ENCODE results near the gene RPL41. TPM values are rescaled to one million over a fixed set of nuclear protein-coding genes. Genes with fewer than 3 reads are reported as not detected.

RPL41 gene
- total RNA-seq, 2 donors from 2014 or later: 923 to 1,490 TPM

DNA sequence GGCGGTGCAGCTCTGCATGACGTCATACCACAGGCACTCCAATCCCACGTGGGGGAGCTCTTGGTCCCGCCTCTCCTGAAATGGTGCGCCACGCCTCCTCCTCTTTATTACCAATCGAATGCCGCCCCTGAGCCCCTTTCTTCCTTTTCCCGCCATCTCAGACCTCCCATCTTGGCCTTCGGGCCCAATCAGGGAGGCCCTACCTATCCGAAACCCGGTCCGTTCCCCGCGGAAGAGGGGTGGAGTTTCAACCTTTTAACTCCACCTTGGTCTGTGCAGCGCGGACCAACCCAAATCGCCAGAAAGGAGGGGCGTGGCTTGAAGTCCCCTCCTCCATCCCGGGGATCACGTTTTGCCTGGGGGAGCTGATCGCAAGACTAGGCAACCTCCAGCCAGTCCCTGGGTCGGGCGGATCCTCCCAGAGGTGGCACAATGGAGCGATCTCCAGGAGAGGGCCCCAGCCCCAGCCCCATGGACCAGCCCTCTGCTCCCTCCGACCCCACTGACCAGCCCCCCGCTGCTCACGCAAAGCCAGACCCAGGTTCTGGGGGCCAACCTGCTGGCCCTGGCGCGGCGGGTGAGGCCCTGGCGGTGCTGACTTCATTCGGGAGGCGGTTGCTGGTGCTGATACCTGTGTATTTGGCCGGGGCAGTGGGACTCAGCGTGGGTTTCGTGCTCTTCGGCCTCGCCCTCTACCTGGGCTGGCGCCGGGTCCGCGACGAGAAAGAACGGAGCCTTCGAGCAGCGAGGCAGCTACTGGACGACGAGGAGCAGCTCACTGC, 11.6 kb downstream of the RPL41 start, which contains the start of gene ESYT1:
Gene ESYT1, plus strand, starts transcription at position 380 of the 782 bp plus-strand sequence. Its CDS starts 53 bp downstream, at position 433.
- peak within 1 kb of the TSS; percentile 85 to 88 for H3K27ac ChIP-seq
- peak; percentile 97 for ATAC-seq (ENCODE audit: insufficient number of reproducible peaks, low FRiP score, low read depth)
- H3K27me3 ChIP-seq (replicated peaks; ENCODE audit: insufficient read depth): no peaks in the 10 kb centered on the region
- peak; percentile 99 for DNase-seq (ENCODE audit: low spot score)
- TF ChIP-seq, protein P1, sequence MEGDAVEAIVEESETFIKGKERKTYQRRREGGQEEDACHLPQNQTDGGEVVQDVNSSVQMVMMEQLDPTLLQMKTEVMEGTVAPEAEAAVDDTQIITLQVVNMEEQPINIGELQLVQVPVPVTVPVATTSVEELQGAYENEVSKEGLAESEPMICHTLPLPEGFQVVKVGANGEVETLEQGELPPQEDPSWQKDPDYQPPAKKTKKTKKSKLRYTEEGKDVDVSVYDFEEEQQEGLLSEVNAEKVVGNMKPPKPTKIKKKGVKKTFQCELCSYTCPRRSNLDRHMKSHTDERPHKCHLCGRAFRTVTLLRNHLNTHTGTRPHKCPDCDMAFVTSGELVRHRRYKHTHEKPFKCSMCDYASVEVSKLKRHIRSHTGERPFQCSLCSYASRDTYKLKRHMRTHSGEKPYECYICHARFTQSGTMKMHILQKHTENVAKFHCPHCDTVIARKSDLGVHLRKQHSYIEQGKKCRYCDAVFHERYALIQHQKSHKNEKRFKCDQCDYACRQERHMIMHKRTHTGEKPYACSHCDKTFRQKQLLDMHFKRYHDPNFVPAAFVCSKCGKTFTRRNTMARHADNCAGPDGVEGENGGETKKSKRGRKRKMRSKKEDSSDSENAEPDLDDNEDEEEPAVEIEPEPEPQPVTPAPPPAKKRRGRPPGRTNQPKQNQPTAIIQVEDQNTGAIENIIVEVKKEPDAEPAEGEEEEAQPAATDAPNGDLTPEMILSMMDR (IDR thresholded peaks at IDR 0.05): no peak
- no peaks in the 10 kb centered on the region for H3K9me3 ChIP-seq
- peaks cover 21 to 34% of the 10 kb centered on the region in 2 donors for H3K4me1 ChIP-seq (ENCODE audit: control insufficient read depth in 1 of 2, low read depth in 2 of 2)
- H3K36me3 ChIP-seq: peaks cover 18% of the 10 kb centered on the region
- H3K4me3 ChIP-seq: peak within 1 kb of the TSS; percentile 80

DNA sequence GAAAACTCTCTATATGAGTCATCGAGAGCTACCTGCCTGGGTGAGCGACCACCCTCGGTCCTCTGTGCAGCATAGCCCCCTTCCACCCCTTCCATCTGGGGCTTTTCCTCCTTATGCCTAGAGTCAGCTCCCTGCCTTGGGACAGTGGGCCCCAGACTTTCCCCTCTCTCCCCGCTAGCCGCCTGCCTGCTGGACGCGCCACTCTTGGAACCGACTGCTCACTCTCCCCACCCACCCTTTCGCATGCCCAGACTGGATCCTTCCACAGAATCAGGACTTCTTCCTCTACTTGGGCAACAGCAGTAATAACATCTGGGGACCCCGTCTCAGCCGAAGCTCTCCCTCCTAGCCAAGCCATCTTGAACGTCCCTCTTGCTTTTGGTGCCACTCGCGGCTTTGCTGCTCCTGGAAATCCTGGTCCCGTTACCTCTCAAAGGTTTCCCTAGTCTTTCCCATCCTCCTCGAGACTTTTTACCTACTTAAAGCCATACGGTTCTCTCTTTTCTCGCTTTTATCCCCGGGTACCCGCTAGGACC, 12.3 kb downstream of the RPL41 start:
- DNase-seq (ENCODE audit: low spot score) (no peak), ATAC-seq (ENCODE audit: insufficient number of reproducible peaks, low FRiP score, low read depth) (no peak)
- Histone ChIP-seq H3K4me1 (ENCODE audit: control insufficient read depth in 1 of 2, low read depth in 2 of 2) (peaks cover 21 to 34% of the 10 kb centered on the region in 2 donors), H3K27ac (peak overlapping the region; percentile 83), H3K36me3 (peaks cover 25% of the 10 kb centered on the region), H3K27me3 (replicated peaks; ENCODE audit: insufficient read depth) (no peaks in the 10 kb centered on the region), H3K4me3 (peak overlapping the region; percentile 80), H3K9me3 (no peaks in the 10 kb centered on the region)
- TF ChIP-seq, protein P1 (IDR thresholded peaks at IDR 0.05): no peak

- ATAC-seq (ENCODE audit: insufficient number of reproducible peaks, low FRiP score, low read depth) (no peak), DNase-seq (ENCODE audit: low spot score) (no peak)
- H3K36me3 ChIP-seq: peaks cover 31% of the 10 kb centered on the region
- peaks cover 21 to 34% of the 10 kb centered on the region in 2 donors for H3K4me1 ChIP-seq (ENCODE audit: control insufficient read depth in 1 of 2, low read depth in 2 of 2)
- TF ChIP-seq, protein P1 (IDR thresholded peaks at IDR 0.05): no peak
- H3K4me3 ChIP-seq: peak overlapping the region; percentile 80
- H3K9me3 ChIP-seq: no peaks in the 10 kb centered on the region
- H3K27me3 ChIP-seq (replicated peaks; ENCODE audit: insufficient read depth): no peaks in the 10 kb centered on the region
- H3K27ac ChIP-seq: peak overlapping the region; percentile 83
These were observed 12.9 kb downstream of the RPL41 start for GRCh38 chr12:56129206-56129941.

GRCh38 chr12:56129942-56130495, 13.6 kb downstream of the RPL41 start:
- DNase-seq (ENCODE audit: low spot score) (no peak), ATAC-seq (ENCODE audit: insufficient number of reproducible peaks, low FRiP score, low read depth) (no peak)
- TF ChIP-seq, protein P1 (IDR thresholded peaks at IDR 0.05): no peak
- peak overlapping the region; percentile 80 for H3K4me3 ChIP-seq
- H3K27me3 ChIP-seq (replicated peaks; ENCODE audit: insufficient read depth): no peaks in the 10 kb centered on the region
- H3K36me3 ChIP-seq: peaks cover 38% of the 10 kb centered on the region
- H3K4me1 ChIP-seq (ENCODE audit: control insufficient read depth in 1 of 2, low read depth in 2 of 2): peaks cover 21 to 34% of the 10 kb centered on the region in 2 donors
- peak overlapping the region; percentile 83 for H3K27ac ChIP-seq
- no peaks in the 10 kb centered on the region for H3K9me3 ChIP-seq
